Embryonic facial prominence (tissue), 1 donor: Measurements from ENCODE around the gene PNPLA2.

Experiments used
- DNase-seq: peaks from one replicate; pipeline ENCODE4 v3.0.0-alpha.2; 2016; ENCODE audit errors: extremely low spot score

The PNPLA2 gene, protein sequence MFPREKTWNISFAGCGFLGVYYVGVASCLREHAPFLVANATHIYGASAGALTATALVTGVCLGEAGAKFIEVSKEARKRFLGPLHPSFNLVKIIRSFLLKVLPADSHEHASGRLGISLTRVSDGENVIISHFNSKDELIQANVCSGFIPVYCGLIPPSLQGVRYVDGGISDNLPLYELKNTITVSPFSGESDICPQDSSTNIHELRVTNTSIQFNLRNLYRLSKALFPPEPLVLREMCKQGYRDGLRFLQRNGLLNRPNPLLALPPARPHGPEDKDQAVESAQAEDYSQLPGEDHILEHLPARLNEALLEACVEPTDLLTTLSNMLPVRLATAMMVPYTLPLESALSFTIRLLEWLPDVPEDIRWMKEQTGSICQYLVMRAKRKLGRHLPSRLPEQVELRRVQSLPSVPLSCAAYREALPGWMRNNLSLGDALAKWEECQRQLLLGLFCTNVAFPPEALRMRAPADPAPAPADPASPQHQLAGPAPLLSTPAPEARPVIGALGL

DNA sequence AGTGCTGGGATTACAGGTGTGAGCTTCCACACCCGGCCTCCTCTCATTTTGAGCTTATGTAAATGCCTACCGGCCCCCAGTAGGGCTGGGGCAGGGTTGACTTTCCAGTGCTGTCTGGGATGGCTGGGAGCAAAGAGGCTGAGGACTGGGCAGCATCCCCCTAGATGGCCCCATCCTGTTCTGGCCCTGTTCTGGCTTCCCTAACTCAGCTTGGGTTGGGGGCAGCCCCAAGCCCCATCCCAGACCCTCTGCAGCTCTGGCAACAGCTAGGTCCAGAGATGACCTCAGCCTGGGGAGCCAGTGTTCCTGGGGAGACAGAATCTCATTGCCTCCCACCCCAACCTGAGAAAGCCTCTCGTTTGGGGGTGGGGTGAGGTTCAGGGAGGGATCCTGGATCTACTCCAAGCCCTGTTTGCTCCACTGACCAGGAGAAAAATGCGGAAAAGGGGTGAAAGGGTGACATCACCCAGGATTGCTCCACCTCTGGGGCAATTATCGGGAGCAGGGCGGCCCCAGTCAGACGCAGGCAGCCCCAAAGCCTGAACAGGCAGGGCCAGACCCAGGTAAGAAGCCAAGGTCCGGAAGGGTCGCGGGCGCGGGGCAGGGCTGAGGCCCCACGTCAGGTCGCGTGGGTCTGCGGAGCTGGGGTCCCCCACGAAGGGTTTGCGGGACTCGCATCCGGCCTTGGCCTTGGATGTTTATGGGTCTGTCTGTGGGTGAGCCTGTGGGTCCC is at the start of gene PNPLA2:
PNPLA2 (plus strand) TSS at position 519 of the 733 bp plus-strand sequence. CDS start 805 bp downstream, outside the sequence.
- DNase-seq = no peak

DNA sequence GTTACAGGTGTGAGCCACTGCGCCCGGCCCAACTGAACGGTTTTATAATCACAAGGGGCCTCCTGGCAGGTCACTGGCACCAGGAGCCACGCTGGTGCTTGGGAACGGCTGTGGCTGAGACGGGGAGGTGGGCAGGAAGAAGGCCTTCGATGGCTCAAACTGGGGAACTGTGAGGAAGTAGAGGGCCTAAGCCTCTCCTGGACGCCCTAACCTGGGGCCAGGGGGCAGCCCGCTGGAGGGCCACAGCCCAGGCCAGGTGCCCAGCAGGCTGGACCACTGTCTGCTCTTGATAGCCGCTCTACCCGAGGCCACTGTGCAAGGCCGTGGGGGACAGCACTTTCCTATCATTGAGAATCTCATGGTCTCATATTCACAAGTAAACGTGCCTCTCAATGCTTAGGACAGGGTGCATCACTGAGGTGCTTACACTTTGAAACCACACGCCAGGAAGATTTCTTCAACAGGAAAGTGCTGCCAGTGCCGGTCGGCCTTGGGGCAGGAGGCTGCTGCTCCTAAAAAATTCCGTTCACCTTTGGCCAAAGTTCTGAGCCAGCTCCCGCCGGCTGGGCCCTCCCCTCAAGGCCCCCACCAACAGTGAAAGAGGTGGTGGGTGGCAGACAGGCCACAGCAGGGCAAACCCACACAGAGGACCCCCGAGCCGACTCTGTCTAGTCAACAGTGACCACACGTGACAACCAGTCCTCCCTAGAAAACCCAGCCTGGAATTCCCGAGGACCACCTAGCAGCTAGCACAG is 48.6 kb upstream of the PNPLA2 start:
- DNase-seq = no peak

DNA sequence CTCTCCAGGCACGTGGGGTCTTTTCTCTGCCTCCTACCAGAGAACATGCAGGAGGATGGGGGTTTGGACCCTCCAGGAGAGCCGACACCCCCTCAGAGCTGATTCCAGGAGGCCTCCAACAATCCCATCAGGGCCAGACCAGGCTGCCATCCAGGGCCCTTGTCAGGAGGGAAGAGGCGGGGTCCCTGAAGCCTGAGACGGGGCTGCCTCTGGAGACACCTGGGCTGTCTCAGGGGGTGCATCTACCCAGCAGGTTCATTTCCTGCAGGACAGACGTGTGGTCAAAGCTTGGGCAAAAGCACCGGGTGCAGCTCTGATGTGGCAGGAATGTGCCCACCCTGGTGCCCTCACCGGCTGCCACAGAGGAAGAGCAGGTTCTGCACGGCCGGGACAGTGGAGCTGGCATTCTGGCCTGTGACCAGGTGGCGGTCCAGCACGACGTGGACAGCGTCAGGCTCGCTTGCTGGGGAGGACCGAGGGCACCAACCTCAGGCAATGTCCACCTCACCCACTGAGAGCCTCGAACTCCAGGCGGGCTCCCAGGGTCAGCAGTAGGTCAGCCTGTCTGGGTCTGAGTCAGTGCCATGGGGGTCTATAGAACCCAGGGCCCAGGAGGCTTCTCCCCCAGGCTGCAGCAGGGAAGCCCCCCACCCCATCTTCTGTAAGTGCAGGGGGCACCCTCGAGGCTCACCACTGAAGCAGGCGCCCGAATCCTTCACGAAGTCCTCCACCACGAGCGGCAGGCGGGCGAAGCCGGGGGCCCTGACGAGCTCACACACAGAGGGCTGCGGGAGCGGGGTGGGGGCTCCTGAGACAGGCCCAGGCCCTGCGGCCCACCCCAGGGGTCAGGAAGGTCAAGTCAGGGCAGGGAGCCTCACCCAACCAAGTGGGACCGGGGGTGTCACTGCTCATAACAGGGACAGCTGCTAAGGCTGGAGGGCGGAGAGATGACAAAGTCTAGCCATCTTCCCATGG is 47.8 kb upstream of the PNPLA2 start:
- DNase-seq = no peak

DNA sequence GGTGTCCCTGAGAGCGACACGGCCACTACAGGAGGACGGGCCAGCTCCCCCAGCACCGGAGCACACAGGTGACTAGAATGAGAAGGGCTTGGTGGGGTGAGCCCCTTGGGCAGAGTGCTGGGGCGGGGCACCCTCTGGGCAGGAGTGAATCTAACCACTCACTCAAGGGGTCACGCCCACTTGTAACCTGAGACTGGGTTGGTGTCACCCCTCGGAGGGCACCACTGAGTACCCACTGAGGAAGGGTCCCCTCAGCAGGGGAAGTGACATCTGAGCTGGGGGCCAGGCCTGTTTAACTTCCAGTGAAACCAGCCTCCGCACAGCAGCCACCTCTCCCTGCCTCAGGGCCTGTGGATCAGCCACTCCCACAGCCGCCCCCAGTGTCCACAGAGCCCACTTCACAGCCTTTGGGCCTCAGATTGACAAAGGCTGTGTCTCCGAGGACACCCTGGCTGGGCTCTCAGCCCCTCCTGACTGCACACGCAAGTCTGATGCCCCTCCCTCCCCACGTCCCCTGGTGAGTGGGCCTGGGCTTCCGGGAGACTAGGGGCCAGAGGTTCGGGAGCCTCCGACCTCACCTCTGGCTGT is 47.0 kb upstream of the PNPLA2 start:
- DNase-seq = no peak

DNA sequence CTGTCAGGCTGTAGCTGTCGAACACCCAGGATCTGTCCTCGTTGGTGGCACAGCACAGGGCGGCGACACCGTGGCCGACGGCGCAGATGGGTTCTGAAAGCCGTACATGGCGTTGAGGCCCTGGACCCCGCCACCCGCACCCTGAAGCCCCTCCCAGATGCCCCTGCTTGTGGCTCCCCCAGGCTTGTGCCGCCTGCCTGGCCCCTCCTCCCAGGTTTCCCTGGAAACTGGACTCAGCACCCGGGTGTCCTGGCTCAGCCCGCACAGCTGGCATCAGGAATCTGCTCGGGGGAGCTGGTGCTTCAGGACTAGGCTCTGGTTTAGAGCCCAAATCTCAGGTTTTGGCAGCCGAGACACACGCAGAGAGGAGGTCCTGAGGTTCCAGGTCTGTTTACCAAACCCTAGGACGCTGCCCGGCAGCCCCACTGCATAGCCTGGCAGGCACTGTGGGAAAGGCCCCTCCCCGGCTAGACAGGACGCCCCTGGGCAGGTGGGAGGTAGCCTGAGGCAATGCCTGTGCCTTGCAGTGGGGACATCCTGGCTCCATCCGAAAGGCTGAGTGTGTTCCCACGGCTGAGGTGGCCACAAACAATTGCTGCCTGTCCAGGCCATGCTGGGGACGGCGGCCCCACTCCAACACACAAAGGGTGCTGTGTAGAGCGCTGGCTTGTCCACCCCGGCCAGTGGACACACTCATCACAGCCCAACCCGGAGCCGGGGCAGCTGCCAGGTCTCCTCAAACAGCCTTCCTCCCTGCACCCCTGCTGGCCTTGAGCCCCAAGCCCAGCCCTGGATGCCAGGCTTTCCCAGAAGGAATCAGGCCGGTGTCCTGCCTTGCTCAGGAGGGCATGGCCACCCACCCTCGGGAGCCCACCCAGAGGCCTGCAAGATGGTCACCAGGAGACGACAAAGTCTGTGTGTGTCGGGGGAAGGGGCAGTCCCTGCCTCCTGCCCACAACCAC is 46.0 kb upstream of the PNPLA2 start:
- no peak for DNase-seq

DNA sequence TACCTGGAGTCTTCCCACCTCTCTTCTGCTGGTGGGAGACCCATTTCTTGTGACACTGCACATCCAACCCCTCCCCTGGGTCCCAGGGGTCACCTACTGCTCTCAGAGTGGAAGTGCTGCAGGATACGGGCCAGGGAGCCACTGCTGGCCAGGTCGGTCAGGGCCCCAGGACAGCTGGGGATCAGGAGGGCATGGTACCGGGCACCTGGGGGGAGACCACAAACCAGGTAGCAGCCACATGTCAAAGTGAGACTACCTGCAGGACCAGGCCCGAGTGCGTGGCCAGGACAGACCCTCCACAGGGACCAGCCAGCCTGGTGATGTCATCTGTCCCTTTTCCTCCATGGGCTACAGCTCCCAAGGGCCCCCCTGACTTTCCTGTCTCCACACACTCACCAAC is 45.3 kb upstream of the PNPLA2 start:
- no peak for DNase-seq

DNA sequence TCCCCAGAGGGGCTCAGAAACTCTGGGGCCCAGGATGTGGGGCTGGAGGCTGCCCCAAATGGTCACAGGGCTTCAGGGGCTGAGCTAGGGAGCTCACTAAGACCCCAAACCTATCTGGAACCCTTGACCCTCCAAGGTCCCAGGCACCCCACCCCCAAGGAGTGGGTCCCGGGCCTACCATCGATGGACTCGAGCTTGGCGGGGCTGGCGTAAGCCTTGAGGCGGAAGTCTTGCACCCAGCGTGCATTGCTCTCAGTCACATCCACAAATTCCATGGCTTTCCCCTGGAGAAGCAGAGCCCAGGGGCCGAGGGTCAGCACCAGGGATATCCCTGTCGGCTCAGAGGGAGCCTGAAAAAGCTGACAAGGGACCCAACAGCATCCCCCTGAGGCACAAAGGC is 44.9 kb upstream of the PNPLA2 start:
- no peak for DNase-seq

DNA sequence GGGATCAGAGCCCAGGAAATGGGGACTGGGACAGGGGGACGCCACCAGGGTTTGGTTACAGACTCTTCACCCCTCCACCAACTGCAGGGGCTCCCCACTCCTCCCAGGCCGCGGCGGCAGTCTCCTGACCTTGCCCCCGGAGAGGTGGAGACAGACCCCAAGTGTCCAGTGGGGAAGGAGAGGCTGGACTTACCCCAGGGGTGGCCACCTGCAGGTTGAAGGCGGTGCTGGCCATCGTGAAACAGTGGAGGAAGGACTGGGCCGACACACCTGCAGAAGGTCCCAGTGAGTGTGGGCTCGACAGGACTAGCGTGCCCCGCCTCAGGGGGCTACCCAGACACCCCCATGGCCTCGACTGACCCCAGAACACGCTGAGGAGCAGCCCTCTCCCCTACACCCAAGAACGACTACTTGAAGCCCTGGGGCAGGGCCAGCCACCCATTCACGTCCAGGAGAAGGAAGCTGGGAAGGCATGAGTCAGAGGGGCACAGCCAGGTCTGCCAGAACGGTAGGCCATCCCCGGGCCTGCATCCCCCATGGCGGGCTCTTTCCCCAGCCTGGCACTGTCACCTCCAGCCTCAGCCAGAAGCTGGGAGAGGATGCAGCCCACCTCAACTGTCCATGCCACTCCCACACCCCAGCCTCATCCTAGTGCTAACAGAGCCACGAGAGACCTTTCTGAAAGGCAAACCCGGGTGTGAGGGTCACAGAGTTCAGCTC is 43.7 kb upstream of the PNPLA2 start:
- no peak for DNase-seq

DNA sequence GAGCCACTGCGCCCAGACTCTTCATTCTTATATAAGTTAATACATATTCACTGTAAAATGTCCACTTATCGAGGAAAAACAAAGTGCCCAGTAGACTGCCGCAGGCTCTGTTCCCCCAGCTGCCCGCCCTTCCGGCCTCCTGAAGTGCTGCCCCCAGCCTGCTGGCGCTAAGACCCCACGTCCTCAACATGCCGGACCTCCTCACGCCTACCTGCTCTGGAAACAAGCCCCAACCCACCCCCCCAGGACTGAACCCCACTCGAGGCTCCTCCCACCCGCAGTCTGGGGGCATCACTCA is 42.5 kb upstream of the PNPLA2 start:
- DNase-seq = no peak

DNA sequence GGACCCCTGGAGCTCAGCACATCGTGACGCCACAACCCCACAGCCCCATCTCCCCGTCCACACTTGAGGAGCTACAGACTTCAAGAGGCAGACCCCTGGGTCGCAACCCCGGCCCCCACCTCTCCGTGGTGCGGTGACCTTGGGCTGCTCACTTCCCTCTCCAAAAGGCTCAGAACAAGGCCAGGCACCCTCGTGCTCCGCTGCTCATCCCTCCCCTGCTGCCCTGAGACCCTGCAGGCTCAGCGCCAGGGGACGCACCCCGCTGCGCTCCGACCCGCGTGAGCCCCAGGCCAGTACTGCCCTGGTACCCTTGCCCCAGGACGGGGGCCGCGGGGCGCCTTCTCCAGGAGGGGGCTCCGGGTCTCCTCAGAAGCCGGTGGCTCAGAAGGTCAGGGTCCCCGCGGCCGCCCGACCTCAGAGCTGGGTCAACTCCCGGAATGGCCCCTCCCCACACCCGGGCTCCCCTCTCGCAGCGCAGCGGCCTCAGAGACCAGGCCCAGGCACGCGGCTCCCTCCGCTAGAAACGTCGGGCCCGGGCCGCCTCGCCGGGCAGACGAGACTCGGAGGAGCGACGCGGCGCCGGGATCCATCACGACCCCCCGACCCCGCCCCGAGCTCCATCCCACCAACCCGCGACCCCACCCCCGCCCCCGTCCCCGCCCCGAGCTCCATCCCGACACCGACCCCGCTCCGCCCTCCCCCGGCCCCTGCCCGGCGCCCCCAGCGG is 42.0 kb upstream of the PNPLA2 start:
- DNase-seq = no peak

DNA sequence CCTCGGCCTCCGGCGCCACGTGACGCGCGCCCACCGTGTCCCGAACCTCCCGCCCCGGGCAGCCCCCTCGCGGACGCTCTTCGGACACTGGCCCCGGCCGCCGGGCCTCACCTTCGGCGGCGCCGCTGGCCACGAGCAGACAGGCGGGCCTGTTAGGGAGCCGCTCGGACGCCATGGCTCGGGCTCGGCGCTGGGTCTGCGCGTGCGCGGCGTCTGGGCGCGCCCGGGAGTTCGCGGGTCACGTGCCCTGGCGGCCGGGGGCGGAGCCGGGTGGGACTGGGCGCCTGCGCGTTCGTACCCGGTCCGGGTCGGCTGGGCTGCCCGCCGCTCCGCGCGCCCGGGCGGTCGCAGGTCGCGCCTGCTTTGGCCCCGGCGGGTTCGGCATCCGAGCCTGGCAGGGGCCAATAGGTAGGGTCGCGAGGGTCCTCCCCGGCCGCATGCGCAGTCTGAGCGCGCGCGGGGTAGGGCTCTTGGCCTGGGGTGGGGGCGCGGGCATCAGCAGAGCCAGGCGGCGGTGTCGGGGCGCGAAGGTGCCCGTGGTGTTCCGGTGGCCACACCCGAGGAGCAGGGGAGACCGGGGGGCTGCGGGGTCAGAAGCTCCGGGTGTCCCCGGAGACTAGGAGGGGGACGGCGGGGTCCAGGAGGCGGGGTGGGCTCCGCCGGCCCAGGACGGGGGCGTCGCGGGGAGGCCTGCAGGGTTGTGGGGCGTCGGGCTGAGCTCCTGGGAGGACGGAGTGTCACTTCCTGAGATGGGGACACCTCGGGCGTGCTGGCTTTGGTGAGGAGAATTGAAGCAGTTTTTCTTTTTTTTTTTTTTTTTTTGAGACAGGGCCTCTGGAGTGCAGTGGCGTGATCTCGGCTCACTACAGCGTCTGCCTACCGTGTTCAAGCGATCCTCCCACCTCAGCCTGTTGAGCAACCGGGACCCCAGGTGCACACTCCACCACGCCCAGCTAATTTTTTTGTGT is 41.1 kb upstream of the PNPLA2 start, which contains the start of gene GATD1:
GATD1 (minus strand) TSS at position 200 of the 968 bp plus-strand sequence; CDS start at position 175, 25 bp downstream.
- peak; percentile 79 for DNase-seq

DNA sequence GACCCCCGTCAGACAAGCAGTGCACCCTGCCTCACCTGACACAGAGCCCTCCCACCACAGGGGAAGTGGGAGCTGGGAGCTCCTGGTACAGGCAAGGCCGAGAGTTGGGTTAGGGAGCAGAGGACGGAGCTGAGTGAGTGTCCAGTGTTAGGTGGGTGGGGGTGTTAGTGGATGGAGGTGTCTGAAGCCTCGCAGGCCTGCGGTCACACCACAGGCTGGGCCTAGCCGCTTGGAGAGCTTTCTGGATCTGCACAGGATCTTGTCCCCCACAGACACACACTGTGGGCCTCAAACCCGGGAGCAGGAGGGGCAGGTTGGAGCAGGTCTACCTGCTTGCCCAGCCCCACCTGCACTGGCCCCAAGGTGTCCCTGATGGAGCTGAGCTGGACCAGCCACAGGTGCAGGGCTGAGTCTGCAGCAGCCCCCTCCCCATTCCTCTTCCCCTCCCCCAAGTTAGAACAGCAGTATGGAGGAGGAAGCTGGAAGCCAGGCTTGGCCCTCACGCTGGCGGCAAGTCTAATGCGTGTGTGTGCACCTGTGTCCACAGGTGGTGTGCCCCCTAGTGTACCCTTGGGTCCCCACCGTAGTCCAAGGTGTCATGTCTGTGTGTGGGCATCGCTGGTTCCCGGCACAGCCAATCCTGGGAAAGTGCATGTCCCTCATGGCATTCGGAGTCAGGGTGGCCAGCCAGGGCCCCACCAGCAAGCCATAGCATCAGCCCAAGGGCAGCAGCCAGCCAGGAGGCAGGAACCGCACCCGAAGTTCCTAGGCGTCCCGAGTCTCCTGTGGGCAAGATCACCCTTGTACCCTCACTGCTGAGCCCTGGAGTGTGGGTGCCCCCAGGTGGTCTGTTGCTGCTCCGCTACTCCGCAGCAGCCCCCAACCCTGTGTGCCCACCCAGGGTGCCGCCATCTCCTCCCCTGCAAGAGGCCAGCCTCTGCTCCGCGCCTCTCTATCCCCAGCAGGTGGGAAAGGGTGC is 39.4 kb upstream of the PNPLA2 start:
- no peak for DNase-seq

DNA sequence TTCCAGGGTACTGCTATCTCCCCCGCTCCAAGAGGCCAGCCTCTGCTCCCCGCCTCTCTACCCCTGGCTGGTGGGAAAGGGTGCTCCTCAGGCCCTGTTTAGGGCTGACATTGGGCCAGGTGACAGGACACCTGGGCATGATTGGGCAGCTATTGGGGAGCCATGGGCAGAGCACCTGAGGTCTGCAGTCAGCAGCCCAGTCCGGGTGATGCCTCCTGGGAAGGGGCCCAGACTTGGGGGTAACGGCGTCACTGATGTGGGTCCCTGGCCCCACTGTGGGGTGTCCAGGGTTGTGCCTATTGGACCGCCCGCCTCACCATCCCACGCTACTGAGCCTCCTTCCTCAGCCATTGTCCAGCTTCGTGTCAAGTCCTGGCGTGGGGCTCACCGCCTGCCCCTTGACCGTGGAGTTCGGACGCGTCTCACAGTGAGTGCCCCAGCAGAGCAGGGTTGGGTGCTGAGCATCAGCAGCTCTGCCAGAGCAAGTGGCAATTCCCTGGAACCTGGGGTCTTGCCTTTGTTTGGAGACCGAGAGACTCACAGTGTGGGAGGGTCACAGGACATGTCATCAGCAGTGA is 38.7 kb upstream of the PNPLA2 start:
- no peak for DNase-seq

DNA sequence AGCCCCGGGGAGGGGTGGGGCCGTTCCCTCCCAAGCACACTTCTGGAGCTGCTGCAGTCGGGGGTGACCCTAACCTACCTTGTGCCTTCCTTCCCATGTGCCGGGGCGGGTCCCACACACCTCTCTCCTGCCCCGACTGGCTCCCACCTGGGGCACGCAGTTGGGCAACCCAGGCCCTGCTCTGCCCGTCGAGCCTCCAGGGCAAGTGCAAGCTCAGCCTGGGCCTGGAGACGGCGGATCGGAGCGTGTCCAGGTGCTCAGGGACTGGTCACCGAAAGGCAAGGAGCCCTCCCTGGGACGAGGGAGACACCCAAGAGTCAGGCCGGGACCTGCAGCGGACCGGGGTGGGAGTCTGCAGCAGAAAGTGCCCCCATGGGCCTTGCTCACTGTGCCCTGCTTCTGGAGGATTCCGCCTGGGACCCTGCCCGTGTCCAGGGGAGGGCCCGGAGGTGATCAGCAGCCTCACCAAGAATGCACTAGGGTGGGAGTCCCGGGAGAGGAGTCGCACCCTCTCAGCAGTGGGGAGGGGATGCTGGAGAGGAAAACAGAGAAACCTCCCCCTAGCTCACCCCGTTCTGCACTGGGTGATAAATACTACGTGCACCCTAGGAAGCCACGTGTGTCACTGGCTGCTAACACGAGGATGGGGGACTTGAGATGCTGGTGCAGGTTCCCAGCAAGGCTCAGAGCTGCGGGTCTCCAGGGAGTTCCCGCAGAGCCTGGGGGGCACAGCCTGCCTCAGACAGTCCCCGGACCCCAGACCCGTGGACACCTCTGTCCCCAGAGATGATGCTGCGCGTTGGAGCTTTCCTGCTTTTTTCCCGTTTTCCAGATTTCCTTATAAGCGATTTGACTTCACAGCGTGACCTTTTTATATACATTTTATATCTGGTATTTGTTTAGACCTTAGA is 36.2 kb upstream of the PNPLA2 start:
- DNase-seq = no peak
